GM21515 (cell line): ENCODE results near the gene MAP7D2.

Experiments
- ATAC-seq: cut with Tn5 transposase; IDR thresholded peaks from one replicate; pipeline ENCODE4 v1.9.1; 2021; ENCODE audit not compliant: unreplicated experiment

MAP7D2 gene

DNA sequence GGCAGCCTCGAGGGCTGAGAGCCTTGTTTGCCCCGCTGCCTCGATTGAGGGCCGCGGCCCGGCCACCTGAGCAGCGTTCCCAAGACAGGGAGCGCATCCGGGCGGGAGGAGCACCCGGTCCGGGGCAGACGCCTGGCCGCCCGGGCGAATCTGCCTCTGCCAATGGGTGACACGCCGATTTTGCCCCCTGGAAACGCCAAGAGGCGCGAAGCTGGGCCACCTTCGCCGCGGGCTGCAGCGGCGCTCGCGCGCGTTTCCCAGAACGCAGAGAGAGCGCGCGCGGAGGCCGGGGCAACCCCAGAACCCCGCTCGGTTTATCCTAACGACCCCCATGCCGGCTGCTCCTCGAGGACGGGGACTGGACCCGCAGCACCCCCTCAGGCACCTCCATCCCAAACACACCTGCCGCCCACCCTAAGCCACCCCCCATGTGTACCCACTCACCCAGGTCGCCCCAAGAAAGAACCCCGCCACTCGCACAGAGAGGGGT is 575 bp downstream of the MAP7D2 start:
- ATAC-seq, result no peak

DNA sequence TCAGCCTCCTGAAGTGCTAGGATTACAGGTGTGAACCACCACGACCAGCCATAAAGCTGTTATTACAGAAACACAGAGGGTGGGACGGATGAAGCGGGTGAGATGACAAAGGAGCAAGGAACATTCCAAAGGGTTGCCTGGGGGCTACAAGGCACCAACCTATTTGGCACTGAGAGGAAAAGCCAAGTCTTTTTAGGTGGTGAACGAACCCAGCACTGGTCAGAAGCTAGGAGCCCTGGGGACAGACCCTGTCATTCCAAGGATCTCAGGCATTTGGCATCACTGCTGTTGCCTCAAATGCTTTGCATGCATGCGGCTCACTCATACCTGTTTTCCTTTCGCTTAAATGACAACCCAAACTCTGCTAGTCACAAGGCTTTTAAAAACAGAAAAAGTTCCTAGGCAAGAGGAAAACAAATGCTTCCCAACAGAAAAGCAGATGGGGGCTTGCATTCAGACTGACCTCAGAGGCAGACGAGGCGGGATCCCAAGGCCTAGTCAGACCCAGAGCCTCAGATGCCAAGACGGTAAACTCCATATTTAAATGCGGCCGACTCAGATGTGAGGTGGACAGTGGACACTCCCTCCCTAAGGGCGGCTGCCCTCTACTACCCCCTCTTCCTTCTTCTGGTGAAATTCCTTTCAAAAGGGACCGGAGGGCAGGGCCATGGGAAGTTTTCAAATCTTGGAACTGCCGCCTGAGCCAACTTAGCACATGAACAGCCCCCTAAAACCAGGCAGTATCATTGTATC is 4.5 kb downstream of the MAP7D2 start:
- no peak for ATAC-seq

DNA sequence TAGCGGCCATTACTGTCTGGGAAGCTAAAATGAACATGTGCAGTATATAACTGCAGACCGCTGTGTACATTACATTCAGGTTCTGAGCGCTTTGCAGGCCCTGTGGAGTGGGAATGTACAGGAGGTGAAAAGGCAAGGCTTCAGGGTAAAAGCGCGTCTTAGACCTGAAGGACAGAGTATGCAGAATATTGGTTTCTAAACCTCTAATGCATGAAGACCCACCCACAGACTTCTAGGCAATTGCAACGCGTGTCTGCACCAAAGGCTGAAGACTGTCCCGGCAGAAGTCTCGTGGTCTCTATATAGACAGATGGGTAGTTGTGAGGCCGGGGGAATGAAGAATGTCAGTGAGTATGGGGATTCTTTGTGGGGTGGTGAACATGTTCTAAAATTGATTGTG is 5.4 kb downstream of the MAP7D2 start:
- no peak for ATAC-seq

DNA sequence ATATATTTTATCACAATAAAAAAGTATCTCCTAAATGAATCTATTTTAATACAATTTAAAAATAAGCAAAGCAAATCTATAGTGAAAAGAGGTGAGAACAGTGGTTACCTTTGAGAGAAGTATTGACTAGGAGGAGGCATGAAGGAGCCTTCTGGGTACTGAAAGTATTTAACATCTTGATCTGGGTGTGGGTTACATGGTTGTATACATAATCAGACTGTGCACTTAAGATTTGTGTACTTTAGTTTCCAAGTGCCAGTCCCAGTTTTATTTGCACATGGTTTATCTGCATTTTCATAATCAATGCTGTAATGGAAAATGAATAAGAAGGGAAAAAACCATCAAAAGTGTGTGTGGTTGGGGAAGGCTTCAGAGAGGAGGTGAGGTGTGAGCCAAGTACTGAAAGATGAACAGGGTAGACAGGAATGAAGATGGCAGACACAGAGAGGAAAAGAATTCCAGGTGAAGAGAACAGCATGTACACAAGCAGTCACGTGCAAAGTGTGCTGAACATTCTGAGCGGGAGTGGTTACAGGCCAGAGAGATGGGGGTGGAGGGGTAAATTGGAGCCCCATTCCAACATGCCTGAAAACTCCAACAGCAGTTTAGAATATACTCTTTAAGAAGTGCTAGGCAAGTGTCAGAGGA is 14.6 kb downstream of the MAP7D2 start:
- ATAC-seq, result no peak

DNA sequence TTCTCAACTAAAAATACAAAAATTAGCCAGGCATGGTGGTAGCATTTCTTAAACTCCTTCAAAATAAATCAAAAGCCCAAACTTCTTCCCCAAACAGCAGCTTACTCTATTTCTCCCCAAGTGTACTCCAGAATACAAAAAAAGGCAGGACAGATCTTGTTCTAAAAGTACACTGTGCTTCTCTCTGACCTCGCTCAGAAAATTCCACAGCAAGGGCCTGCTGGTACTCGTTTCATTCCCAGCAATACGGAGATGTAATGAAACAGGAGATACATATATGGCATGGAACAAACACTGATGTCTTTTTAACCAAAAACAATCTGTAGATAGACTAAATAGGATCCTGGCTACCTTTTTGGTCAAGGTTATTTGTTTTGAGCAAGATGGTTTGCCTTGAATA is 25.2 kb downstream of the MAP7D2 start:
- no peak for ATAC-seq

DNA sequence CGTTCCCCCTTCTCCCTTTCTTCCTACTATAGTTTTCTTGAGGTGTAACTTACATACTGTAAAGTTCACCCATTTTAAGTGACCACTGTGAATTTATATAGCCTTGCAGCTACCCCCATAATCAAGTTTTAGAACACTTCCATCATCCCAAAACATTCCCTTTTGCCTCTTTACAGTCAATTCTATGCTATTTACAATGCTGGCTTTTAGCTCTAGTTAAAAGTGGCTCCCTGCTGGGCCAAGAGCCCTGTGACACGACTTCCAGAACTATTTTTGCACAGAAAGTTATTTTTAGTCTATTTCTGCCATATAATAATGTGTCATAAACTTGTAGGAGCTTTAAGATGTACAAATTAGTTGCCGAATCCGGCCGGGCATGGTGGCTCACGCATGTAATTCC is 26.9 kb downstream of the MAP7D2 start:
- ATAC-seq, result no peak

DNA sequence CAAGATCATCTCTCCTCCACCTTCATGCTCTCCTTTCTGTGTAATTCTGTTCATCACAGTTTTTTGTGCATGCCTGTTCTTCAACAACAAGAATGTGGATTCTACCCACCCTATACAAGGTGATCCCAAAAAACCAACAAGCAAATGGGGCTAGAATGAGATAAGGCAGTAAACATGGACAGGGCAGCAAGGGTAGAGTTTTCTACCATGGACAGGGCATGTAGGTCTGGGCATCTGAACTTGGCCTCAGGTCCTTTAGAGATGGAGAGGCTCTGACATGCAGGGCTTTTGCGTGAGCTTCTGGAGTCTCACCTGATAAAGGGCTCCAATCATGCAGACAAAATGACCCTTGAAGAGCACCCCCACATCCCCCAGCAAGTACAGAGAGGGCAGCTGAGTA is 36.4 kb downstream of the MAP7D2 start:
- ATAC-seq, result no peak

DNA sequence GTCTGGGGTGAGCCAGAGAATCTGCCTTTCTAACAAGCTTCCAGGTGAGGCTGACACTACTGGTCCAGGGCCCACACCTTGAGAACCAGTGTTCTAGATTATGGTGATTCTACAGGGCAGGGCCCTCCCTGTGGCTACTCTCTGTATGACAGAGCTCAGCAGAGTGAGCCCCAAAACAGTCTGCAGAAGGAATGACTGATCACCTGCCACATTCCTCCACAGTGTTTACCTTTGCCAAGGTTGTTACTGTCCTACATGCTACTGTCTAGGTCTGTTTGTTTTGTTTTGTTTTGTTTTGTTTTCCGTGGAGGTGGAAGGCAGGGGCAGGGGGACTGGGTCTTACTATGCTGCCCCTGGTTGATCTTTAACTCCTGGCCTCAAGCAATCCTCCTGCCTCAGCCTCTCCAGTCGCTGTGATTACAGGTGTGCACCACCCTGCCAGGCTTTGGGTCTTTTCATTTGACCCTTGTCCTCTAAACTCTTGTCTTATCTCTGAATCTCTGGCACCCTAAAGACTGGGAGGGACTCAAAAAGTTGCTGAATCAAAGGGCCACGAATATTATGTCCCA is 45.1 kb downstream of the MAP7D2 start:
- no peak for ATAC-seq

DNA sequence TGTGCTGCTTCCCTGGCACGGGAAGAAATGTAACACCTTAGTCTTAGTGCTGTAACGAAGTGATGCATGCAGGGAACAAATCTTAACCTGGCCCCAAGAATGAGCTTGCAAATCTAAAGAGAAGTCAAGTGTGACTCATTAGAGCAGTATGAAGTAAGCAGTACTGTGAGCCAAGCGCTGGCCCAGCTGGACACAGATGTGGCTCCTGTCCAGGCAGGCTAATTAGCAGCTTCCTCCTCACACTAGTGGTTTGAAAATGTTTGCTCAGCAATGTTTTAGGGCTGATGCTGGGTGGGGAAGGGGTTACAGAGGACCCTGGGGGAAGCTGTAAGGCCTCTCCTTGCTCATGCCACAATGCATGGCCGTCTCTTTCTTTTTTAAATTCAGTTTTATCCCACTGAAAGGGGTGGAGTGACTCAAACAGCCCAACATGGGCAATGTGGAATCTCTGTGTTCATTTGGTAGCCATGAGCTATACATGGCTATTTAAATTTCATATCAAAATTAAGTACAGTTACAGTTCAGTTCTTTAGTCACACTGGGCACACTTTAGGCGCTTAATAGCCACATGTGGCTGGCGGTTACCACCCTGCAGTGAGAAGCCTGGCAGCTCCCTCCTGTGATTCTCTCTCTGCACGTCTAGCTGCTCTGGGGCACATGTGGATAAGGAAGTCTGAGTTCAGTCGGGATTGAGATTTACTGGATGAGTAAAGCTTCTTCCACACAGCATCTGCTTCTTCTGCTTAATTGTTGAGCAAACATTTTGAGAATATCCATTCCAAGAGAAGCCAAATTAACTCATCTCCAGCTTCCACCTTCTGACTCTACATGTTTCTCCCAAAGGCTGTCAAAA is 48.8 kb downstream of the MAP7D2 start:
- no peak for ATAC-seq

DNA sequence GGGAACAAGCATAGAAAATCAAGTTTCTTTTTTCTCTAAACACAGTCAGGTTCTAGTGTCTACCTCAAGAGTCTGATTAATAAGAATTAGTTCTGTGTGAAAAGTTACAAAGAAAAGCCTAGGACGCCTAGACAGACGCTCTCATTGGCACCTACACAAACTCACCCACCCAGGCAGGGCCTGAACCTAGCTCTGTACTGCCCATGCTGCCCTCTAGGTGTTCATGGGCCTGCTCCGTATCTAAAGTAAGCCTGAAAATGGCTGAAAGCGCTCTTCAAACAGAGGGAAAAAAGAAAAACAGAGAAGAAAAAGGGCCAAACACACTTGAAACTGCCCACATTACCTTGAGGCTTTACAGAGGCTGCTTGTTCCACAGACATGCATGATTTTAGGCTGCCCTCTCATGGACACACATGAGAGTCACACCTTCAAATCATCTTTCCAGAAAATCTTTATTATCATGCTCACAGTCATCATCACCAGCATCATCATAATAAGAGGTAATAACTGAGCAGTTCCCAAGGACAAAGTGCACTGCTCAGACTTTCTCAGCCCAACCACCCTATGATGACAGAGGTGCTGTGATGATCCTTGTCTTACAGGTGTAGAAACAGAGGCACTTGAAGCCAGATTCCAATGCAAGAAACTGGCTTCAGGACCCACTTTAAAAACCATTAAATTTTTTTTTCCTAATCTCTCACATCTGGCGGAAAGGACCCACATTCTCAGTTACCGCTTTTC is 49.6 kb downstream of the MAP7D2 start:
- ATAC-seq, result no peak

DNA sequence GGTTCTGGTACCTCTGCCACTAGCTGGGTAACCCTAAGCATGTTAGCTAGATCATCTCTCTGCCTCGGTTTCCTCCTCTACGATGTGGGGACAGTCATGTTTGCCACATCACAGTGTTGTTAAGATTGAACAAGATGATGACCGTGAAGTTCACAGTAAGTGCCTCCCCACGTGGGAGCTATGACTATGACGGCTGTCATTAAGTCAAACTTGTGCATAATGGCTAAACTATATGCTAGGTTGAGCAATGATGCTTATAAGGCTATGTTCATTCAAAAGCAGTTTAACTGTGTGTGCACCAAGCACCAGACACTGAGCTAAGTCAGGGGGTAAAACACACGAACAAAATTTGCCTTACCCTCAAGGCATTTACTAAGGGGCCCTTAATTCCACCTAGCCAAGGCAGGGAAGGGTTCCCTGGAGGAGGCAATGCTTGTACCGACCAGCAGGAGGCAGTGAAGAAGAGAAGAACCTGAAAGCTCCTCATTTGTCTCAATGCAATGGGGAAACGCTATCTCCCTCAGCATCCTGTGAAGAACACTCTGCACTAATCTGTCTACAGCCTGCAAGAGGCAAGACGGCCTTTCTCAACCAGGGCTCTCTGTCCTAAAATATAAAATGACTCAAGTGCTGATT is 52.9 kb downstream of the MAP7D2 start:
- ATAC-seq, result no peak

DNA sequence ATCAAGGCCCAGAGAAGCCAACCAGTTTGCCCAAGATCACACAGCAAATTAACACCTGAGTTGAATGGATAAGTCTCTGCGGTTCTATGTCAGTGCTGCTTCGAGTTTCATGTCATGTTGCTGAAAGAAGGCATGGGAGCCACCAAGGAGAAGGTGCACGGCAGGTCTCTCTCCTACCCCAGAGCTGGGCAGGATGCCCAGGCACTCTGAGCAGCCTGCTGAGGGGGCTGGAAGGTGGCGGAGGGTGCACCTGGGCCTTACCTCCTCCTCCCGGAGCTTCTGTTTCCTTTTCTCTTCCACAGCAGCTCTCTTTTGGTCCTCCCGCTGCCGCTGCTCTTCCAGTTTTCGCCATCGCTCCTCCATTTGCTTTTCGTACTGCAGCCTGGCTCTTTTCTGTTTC is 53.6 kb downstream of the MAP7D2 start:
- no peak for ATAC-seq

DNA sequence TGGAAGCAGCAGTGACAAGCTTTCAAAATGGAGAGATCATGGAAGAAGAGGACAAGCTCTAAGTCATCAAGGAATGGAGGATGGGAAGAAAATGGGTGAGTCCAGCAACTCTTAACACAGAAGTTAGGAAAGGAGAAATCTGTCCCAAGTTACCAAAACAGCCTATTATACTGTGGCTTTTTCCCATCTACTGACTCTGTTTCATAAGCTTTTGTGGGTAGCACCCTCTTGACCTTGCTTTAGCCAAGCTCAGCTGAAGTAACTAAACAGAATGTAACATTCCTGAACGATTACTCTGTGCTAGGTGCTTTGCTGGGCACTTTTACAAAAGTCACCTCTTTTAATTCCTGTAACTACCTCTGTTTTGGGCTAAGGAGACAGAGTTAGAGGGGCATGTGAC is 54.9 kb downstream of the MAP7D2 start:
- no peak for ATAC-seq

DNA sequence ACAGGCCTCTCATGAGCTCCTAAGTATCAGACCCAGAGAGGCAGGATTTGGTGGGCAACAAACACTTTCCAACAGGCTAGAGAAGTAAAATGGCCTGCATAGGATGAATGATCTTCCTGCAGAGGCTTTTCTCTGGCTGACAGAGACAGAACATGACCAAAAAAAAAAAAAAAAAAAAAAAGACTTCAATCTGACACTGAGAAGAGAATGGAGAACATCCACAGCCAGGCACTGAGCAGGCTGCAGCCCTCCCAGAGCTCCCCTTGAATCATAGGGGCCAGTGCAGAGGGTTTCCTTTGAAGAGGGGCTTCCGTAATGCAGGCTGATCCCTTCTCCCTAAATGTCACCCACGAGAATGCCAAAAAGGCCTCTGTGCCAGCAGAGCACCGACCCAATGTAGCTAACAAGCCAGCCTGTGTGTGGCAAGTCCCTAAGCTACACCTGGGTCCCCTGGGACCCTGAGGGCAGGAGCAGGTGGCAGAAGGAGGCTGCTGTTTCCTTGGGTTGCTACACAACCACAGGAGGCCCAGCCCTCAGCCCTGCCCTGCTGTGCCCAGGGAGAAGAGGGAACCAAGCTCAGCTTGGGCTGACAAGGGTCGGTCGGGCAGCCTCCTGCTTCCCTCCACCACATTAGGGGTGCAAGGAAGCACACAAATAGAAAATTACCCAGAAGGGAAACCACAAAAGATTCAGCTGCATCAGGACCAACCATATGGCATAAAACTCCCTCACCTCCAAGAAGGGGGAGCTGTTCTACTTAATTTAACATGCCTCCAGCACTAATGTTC is 55.6 kb downstream of the MAP7D2 start:
- no peak for ATAC-seq

DNA sequence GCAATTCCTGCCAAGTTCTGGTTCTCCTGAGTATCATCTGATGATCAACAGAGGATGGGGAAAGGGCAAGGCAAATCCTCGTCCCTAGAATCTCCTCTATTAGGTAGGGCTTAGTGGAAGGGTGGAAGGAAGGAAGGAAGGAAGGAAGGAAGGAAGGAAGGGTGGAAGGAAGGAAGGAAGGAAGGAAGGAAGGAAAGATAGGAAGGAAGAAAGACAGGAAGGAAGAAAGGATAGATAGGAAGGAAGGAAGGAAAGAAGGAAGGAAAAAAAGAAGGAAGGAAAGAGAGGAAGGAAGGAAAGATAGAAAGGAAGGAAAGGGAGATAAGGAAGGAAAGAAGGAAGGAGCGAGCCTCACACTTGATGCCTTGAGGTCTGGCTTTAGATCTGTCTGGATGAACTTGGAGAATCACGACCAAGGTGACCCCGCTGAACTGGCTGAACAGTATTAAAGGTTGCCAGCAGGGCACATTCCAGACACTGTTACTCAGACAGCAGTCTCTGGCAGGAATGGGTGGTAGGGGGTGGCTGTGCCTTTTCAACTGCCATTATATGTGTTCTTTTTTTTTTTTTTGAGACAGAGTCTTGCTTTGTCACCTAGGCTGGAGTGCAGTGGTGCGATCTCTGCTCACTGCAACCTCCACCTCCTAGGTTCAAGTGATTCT is 57.1 kb downstream of the MAP7D2 start:
- ATAC-seq, result no peak

DNA sequence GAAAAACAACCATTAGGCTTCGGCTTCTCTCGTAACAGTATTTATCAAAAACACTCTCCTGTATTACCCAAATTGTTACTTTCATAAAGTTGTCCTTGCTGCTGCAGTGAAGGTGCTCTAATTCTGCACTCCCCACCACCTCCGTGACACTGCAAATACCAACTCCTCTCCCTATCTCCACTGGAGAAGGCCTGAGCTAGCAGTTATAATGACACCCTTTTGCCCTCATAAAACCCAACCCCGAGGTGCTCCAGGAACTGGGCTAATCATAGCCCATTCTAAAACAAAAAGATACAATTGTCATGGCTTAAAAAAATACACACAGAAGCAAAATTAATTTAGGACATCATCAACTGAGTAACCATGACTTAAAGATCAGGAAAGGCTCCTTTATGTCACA is 59.2 kb downstream of the MAP7D2 start:
- ATAC-seq, result no peak

DNA sequence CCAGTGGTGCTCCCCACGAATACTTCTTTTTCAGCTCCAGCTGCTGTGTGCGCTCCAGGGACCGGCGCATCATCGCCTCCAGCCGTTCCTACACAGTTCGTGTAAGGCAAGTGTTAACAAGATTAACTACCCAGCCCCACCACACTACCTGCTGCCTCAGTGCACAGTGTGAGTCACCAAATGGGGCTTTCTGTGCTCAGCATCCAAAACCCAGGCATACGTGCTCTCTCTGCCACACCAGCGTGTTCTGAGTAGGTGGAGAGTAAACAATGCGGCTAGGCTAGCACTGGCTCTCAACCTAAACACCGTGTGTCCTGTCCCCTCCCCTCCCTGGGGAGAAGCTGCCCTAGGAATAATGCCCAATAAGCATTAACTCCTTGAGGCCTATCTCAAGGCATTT is 60.0 kb downstream of the MAP7D2 start:
- ATAC-seq, result no peak

DNA sequence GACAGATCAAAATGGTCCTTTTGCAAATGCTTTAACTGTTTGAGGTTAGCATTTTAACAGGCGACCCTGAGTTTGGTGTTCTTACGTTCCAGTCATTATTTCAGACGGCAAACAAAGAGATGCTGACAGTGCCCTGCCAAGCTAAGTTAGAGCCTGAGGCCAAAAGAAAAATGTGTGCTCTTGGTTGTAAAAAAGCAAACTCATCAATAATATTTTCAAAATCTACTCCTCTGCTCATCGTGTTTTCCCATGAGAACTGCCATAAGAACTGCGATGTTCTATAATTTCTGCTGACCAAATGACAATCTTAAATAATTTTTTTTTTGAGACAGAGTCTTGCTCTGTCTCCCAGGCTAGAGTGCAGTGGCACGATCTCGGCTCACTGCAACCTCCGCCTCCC is 63.2 kb downstream of the MAP7D2 start:
- no peak for ATAC-seq

DNA sequence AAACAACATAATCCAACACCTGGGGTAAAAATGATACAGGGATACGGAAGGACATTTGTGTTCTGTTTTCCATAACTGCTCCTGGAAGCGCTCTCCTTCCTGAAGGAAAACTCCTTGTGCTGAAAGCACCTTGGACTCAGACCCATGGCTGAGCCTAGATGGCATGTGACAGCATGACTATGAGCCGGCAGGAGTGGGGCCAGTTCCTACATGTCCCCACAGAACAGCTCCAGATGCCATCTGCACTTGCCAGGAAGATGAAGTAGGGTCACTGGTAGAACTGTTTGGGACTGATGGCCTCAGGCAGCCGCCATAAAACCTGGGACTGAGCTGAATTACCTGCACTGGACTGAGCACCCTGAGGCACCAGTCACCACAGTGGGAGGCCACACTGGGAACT is 69.8 kb downstream of the MAP7D2 start:
- no peak for ATAC-seq
